GM12874 (cell line): ENCODE results near the gene RAB31.

Source experiments
- CTCF ChIP-seq: IDR thresholded peaks from 2 replicates; pipeline ENCODE4 v1.5.1; 2011; ENCODE audit warnings: low read depth, mild to moderate bottlenecking, control low read depth, low read length, moderate library complexity; ENCODE audit not compliant: insufficient read depth

RAB31 gene

GRCh38 chr18:9742524-9743131 is 34.5 kb downstream of the RAB31 start:
- TF ChIP-seq CTCF, result no peak

GRCh38 chr18:9743200-9744016 is 35.3 kb downstream of the RAB31 start:
- TF ChIP-seq CTCF, result no peak

- no peak for TF ChIP-seq CTCF
These were observed 38.9 kb downstream of the RAB31 start for GRCh38 chr18:9746958-9747357.

- no peak for TF ChIP-seq CTCF
These were observed 41.5 kb downstream of the RAB31 start for GRCh38 chr18:9749611-9750010.

GRCh38 chr18:9750112-9750511 is 42.0 kb downstream of the RAB31 start:
- TF ChIP-seq CTCF, result no peak

- TF ChIP-seq CTCF, result no peak
These were observed 42.7 kb downstream of the RAB31 start for GRCh38 chr18:9750606-9751304.

- TF ChIP-seq CTCF, result no peak
These were observed 43.4 kb downstream of the RAB31 start for GRCh38 chr18:9751371-9752031.
